Esophagus squamous epithelium (tissue), 5 donors: ENCODE measurements around the gene FTH1. TPM values are rescaled to one million over a fixed set of nuclear protein-coding genes. Genes with fewer than 3 reads are reported as not detected.

Source experiments
- DNase-seq: peaks from one replicate; lab custom pipeline; 2025; lab: John Stamatoyannopoulos, UW
- H3K27ac ChIP-seq, 4 donors: fragments of 200-600 bp; sonication (generic); one replicate each; pipeline ENCODE4 v1.5.1; 2016 to 2019; ENCODE audit warnings: mild to moderate bottlenecking in 1 of 4
- H3K27me3 ChIP-seq, 4 donors: fragments of 200-600 bp; sonication (generic); 1 replicate in 3 of 4; 2 replicates in 1 of 4; pipeline versions ENCODE4 v1.5.1 to v1.6.0; 2017 to 2021; ENCODE audit warnings: antibody characterized with exemption in 1 of 4
- H3K36me3 ChIP-seq, 3 donors: fragments of 200-600 bp; sonication (generic); one replicate each; pipeline ENCODE4 v1.5.1; 2016 to 2019
- H3K4me1 ChIP-seq, 3 donors: fragments of 200-600 bp; sonication (generic); one replicate each; pipeline ENCODE4 v1.5.1; 2017 to 2019
- H3K4me3 ChIP-seq, 4 donors: fragments of 200-600 bp; sonication (generic); 1 replicate in 3 of 4; 2 replicates in 1 of 4; pipeline ENCODE4 v1.5.1; 2016 to 2019; ENCODE audit warnings: mild to moderate bottlenecking in 2 of 4, moderate library complexity in 1 of 4
- H3K9me3 ChIP-seq, 3 donors: fragments of 200-600 bp; sonication (generic); one replicate each; pipeline ENCODE4 v1.5.1; 2016 to 2019
- CTCF ChIP-seq, 6 experiments: fragments of 450-650 bp in 4 of 6; fragments of 200-600 bp in 2 of 6; sonication (generic) in 2 of 6; IDR thresholded peaks; one replicate each; pipeline ENCODE4 v1.5.1; 2016 to 2019; ENCODE audit warnings: antibody characterized with exemption in 6 of 6, mild to moderate bottlenecking in 4 of 6, moderate library complexity in 4 of 6
- POLR2A ChIP-seq, 4 donors: fragments of 450-650 bp; IDR thresholded peaks; one replicate each; pipeline ENCODE4 v1.6.1; 2017; ENCODE audit warnings: antibody characterized with exemption in 4 of 4, mild to moderate bottlenecking in 4 of 4, moderate library complexity in 3 of 4
- WGBS, 2 donors: methylation state at CpG; one replicate each; pipeline ENCODE4 v1.1.5; 2018; 5-methylcytosine and 5-hydroxymethylcytosine counted together
- intact Hi-C: fragments of 100-400 bp; cut with DNase I; formaldehyde crosslinking; loops from one replicate; pipeline ENCODE4 v1.15.0; 2022
- total RNA-seq, 4 donors: library from RNA; depleted of rRNA; stranded (reverse); fragments of >200 nt; gene quantifications; one replicate each; pipeline ENCODE4 v1.1.0, GENCODE V29; 2016
- donor health status: DM: yes; HTN: yes; CAD: no.

The FTH1 gene
- total RNA-seq, 4 donors from 2014 or later: 716 to 1,904 (median 760) TPM

- Histone ChIP-seq H3K4me3 (no peak overlapping the region), H3K27me3 (no peaks in the 10 kb centered on the region), H3K27ac (no peak overlapping the region), H3K36me3 (no peaks in the 10 kb centered on the region), H3K4me1 (no peaks in the 10 kb centered on the region), H3K9me3 (peaks cover 0 to 14% (median 14%) of the 10 kb centered on the region in 3 donors)
- TF ChIP-seq POLR2A (IDR thresholded peaks at IDR 0.05) (no peak), CTCF (IDR thresholded peaks at IDR 0.05) (no peak)
- WGBS, 2 donors: 86 to 87% methylated on average over 3 of the region's 3 CpGs
- intact Hi-C loops: no loop called here
- no peak for DNase-seq
These were observed 27.5 kb upstream of the FTH1 start for GRCh38 chr11:61994981-61995380.

GRCh38 chr11:61985869-61986268 is 18.4 kb upstream of the FTH1 start:
- Histone ChIP-seq H3K4me1 (peaks cover 0 to 30% (median 11%) of the 10 kb centered on the region in 3 donors), H3K27me3 (no peaks in the 10 kb centered on the region), H3K9me3 (no peaks in the 10 kb centered on the region), H3K4me3 (no peak overlapping the region), H3K36me3 (no peaks in the 10 kb centered on the region), H3K27ac (no peak overlapping the region)
- WGBS, 2 donors: 69 to 74% methylated on average over 5 of the region's 5 CpGs
- no peak for DNase-seq
- intact Hi-C loops: no loop called here
- no peak for TF ChIP-seq POLR2A (IDR thresholded peaks at IDR 0.05)

- TF ChIP-seq CTCF (IDR thresholded peaks at IDR 0.05) (no peak), POLR2A (IDR thresholded peaks at IDR 0.05) (no peak)
- Histone ChIP-seq H3K27ac (no peak overlapping the region), H3K4me1 (peaks cover 5 to 51% (median 21%) of the 10 kb centered on the region in 3 donors), H3K36me3 (no peaks in the 10 kb centered on the region), H3K9me3 (no peaks in the 10 kb centered on the region), H3K4me3 (no peak overlapping the region), H3K27me3 (no peaks in the 10 kb centered on the region)
- no peak for DNase-seq
- 100% methylated on average over 1 of the region's 1 CpG; no CpG with 5 or more reads in 1 of the 2 donors for WGBS, 2 donors
- intact Hi-C loops: no loop called here
These were observed 16.0 kb upstream of the FTH1 start for GRCh38 chr11:61983419-61983818.

- no peaks in the 10 kb centered on the region for H3K27me3 ChIP-seq
- intact Hi-C loops: no loop called here
- WGBS, 2 donors: 74 to 76% methylated on average over 9 of the region's 10 CpGs
- no peaks in the 10 kb centered on the region for H3K36me3 ChIP-seq
- no peak overlapping the region for H3K4me3 ChIP-seq
- H3K4me1 ChIP-seq: peaks cover 9 to 66% (median 24%) of the 10 kb centered on the region in 3 donors
- H3K9me3 ChIP-seq: no peaks in the 10 kb centered on the region
- H3K27ac ChIP-seq: peak overlapping the region; percentile 8 to 30 (median 24)
- TF ChIP-seq CTCF (IDR thresholded peaks at IDR 0.05) (no peak), POLR2A (IDR thresholded peaks at IDR 0.05) (no peak)
- no peak for DNase-seq
These were observed 13.5 kb upstream of the FTH1 start for GRCh38 chr11:61980783-61981541.

GRCh38 chr11:61978703-61979661 is 11.5 kb upstream of the FTH1 start:
- H3K9me3 ChIP-seq: no peaks in the 10 kb centered on the region
- no peak for TF ChIP-seq POLR2A (IDR thresholded peaks at IDR 0.05)
- TF ChIP-seq CTCF (IDR thresholded peaks at IDR 0.05): no peak
- DNase-seq: no peak
- H3K27ac ChIP-seq: peak overlapping the region in 3 of 4 donors; percentile 52 to 83 (median 68)
- 49 to 60% methylated on average over 9 to 11 of the region's 17 CpGs for WGBS, 2 donors
- H3K4me3 ChIP-seq: no peak overlapping the region
- intact Hi-C loops: loop anchor here (10.0 kb wide), 1 partner anchor 46 kb away; no protein-coding TSS in a partner anchor
- no peaks in the 10 kb centered on the region for H3K27me3 ChIP-seq
- H3K36me3 ChIP-seq: no peaks in the 10 kb centered on the region
- peaks cover 18 to 78% (median 33%) of the 10 kb centered on the region in 3 donors for H3K4me1 ChIP-seq
